Loucy (cell line): ENCODE data around the gene PANK2.
"Not testable (repeated sequence)": the region's sequence is repeated elsewhere in the genome, so short reads cannot be mapped to it uniquely, and the experiment has no call there.

Experiments used
- H2AFZ ChIP-seq: fragments of 200-600 bp; sonication (generic); 2 replicates; pipeline ENCODE4 v1.6.0; 2016; ENCODE audit warnings: antibody characterized with exemption, mild to moderate bottlenecking, low read length, moderate library complexity
- H3F3A ChIP-seq: fragments of 200-600 bp; 2 replicates; pipeline ENCODE4 v1.6.0; 2016; ENCODE audit warnings: antibody characterized with exemption, low read depth, mild to moderate bottlenecking
- H3K27me3 ChIP-seq: fragments of 200-600 bp; sonication (generic); 2 replicates; pipeline ENCODE4 v1.6.1; 2014; ENCODE audit warnings: low read length, mild to moderate bottlenecking; ENCODE audit not compliant: insufficient read depth, poor library complexity, severe bottlenecking
- H3K36me3 ChIP-seq: fragments of 200-600 bp; sonication (generic); 2 replicates; pipeline ENCODE4 v1.6.1; 2016; ENCODE audit warnings: low read length; ENCODE audit not compliant: insufficient read depth
- H3K4me1 ChIP-seq: fragments of 200-600 bp; sonication (generic); 2 replicates; pipeline ENCODE4 v1.5.1; 2014; ENCODE audit warnings: low read length, mild to moderate bottlenecking; ENCODE audit not compliant: insufficient read depth, poor library complexity, severe bottlenecking
- H3K4me2 ChIP-seq: fragments of 200-600 bp; sonication (generic); 2 replicates; pipeline ENCODE4 v1.6.0; 2014; ENCODE audit warnings: antibody characterized with exemption, low read length, low read depth, mild to moderate bottlenecking; ENCODE audit not compliant: poor library complexity, severe bottlenecking
- H3K4me3 ChIP-seq: fragments of 200-600 bp; sonication (generic); 2 replicates; pipeline ENCODE4 v1.5.1; 2014; ENCODE audit warnings: low read length, mild to moderate bottlenecking, mixed read lengths; ENCODE audit not compliant: poor library complexity, severe bottlenecking
- H3K79me2 ChIP-seq: fragments of 200-600 bp; sonication (generic); 2 replicates; pipeline ENCODE4 v1.6.1; 2014; ENCODE audit warnings: low read length; ENCODE audit not compliant: insufficient read depth
- H3K9ac ChIP-seq: fragments of 200-600 bp; sonication (generic); 2 replicates; pipeline ENCODE4 v1.6.0; 2014; ENCODE audit warnings: mild to moderate bottlenecking, low read depth, low read length, moderate library complexity; ENCODE audit not compliant: poor library complexity, severe bottlenecking
- H3K9me2 ChIP-seq: fragments of 200-600 bp; sonication (generic); replicated peaks from 2 replicates; pipeline ENCODE4 v1.6.1; 2016; ENCODE audit warnings: low read depth, low read length, mixed read lengths
- H3K9me3 ChIP-seq: fragments of 200-600 bp; sonication (generic); 2 replicates; pipeline ENCODE4 v1.6.1; 2014; ENCODE audit warnings: mild to moderate bottlenecking, antibody characterized with exemption, low read length, low read depth; ENCODE audit not compliant: insufficient read depth
- H4K20me1 ChIP-seq: fragments of 200-600 bp; sonication (generic); 2 replicates; pipeline ENCODE4 v1.6.0; 2014; ENCODE audit warnings: antibody characterized with exemption, low read length, mild to moderate bottlenecking; ENCODE audit not compliant: insufficient read depth, poor library complexity, severe bottlenecking
- EZH2phosphoT487 ChIP-seq: fragments of 200-600 bp; IDR thresholded peaks from 2 replicates; pipeline ENCODE4 v1.6.1; 2018; ENCODE audit warnings: antibody characterized with exemption, mild to moderate bottlenecking, moderate library complexity, borderline replicate concordance
- TF ChIP-seq, protein P1 (sequence below): fragments of 200-600 bp; sonication (generic); conservative IDR thresholded peaks from 2 replicates; pipeline ENCODE4 v1.5.1; 2014; ENCODE audit warnings: mild to moderate bottlenecking, antibody characterized with exemption, low read length

The PANK2 gene

DNA sequence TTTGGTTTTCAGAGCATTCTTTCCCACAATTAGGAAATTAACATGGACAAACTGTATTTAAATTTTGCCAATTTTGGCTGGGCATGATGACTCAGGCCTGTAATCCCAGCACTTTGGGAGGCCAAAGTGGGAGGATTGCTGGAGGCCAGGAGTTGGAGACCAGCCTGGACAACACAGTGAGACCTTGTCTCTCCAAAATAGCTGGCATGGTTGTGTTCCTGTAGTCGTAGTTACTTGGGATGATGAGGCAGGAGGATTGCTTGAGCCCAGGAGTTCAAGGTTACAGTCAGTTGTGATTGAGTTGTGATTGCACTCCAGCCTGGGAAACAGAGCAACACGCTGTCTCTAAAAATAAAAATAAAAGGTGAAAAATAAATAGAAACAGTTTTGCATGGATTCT lies 15.0 kb downstream of the PANK2 start:
- Histone ChIP-seq H3K79me2 (peaks cover 100% of the 10 kb centered on the region), H3K4me3 (no peak overlapping the region), H3K9ac (no peak overlapping the region), H3K27me3 (no peaks in the 10 kb centered on the region), H3K9me2 (no peaks in the 10 kb centered on the region), H3K4me1 (peaks cover 8% of the 10 kb centered on the region), H3K4me2 (no peak overlapping the region), H2AFZ (no peak overlapping the region), H3F3A (no peaks in the 10 kb centered on the region; the same call in 1 of the 2 replicates), H4K20me1 (peaks cover 97% of the 10 kb centered on the region), H3K36me3 (peaks cover 23% of the 10 kb centered on the region; the same call in 1 of the 2 replicates), H3K9me3 (no peaks in the 10 kb centered on the region)
- TF ChIP-seq, protein P1, sequence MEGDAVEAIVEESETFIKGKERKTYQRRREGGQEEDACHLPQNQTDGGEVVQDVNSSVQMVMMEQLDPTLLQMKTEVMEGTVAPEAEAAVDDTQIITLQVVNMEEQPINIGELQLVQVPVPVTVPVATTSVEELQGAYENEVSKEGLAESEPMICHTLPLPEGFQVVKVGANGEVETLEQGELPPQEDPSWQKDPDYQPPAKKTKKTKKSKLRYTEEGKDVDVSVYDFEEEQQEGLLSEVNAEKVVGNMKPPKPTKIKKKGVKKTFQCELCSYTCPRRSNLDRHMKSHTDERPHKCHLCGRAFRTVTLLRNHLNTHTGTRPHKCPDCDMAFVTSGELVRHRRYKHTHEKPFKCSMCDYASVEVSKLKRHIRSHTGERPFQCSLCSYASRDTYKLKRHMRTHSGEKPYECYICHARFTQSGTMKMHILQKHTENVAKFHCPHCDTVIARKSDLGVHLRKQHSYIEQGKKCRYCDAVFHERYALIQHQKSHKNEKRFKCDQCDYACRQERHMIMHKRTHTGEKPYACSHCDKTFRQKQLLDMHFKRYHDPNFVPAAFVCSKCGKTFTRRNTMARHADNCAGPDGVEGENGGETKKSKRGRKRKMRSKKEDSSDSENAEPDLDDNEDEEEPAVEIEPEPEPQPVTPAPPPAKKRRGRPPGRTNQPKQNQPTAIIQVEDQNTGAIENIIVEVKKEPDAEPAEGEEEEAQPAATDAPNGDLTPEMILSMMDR: no peak
- no peak for TF ChIP-seq EZH2phosphoT487

DNA sequence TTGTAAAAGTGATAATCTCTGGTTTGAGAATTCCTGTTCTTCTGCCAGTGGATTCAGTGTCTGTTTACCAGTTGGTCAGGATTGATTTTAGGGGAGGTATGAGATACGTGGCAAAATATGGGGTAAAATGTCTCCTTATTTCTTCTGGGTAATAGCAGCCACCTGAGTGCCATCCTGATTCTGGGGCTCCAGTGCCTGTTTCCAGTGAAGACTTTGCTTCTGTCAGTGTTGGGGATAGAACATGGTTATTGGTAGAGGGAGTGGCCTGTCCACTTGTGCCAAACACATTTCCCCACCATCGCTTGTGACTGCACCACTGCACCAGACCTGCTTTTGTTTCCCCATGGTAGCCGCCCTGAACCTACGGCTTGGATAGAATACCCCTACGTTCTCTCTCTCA lies 15.7 kb downstream of the PANK2 start:
- Histone ChIP-seq H3K4me1 (peaks cover 7% of the 10 kb centered on the region), H4K20me1 (peaks cover 99% of the 10 kb centered on the region)

DNA sequence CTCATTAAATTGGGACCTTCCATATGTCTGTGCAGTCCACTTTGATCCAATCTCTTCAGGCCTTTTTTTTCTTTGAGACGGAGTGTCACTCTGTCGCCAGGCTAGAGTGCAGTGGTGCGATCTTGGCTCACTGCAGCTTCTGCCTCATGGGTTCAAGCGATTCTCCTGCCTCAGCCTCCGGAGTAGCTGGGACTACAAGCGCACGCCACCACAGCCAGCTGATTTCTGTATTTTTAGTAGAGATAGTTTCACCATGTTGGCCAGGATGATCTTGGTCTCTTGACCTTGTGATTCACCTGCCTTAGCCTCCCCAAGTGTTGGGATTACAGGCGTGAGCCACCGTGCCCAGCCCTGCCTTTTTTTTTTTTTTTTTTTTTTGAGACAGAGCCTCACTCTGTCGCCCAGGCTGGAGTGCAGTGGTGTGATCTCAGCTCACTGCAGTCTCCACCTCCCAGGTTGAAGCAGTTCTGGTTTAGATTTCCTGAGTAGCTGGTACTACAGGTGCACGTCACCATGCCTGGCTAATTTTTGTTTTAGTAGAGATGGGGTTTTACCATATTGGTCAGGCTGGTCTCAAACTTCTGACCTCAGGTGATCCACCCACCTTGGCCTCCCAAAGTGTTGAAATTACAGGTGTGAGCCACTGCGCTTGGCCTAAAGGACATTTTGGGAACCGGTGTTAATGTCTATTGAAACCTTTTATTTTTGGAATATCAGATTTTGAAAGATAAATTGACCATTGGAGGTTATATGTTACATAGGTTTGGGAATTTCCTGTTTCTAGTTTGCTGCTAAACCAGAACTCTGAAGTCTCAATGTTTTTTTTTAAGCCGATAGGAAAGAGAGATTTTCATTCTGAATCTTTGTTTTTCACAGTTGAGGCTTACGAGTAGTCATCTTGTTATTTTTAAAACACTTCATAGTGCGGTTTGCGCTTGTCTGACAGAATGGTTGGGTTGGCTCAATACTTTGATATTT lies 17.8 kb downstream of the PANK2 start:
- H3F3A ChIP-seq, H2AFZ ChIP-seq, H3K4me2 ChIP-seq, H3K9me3 ChIP-seq, H3K4me3 ChIP-seq, H3K4me1 ChIP-seq, H3K9ac ChIP-seq, H3K9me2 ChIP-seq, H3K27me3 ChIP-seq: not testable (repeated sequence)
- H4K20me1 ChIP-seq: peaks cover 89% of the 10 kb centered on the region
- peaks cover 49% of the 10 kb centered on the region for H3K36me3 ChIP-seq
- H3K79me2 ChIP-seq: peaks cover 99% of the 10 kb centered on the region

More for the DNA sequence above, 15.7 kb downstream of the PANK2 start:
- Histone ChIP-seq H3K4me3 (no peak overlapping the region), H3K4me2 (no peak overlapping the region), H3K9me2 (no peaks in the 10 kb centered on the region), H3K36me3 (peaks cover 29% of the 10 kb centered on the region; the same call in 1 of the 2 replicates), H3K9me3 (no peaks in the 10 kb centered on the region), H3F3A (no peaks in the 10 kb centered on the region; the same call in 1 of the 2 replicates), H3K79me2 (peaks cover 100% of the 10 kb centered on the region), H3K27me3 (no peaks in the 10 kb centered on the region), H2AFZ (no peak overlapping the region), H3K9ac (no peak overlapping the region)
- no peak for TF ChIP-seq EZH2phosphoT487
- TF ChIP-seq, protein P1: no peak
